NCI-H774 (cell line): Measurements from ENCODE around the gene UNC13A.

Source experiments
- DNase-seq: peaks from one replicate; lab custom pipeline; 2025; lab: John Stamatoyannopoulos, UW

Gene UNC13A

DNA sequence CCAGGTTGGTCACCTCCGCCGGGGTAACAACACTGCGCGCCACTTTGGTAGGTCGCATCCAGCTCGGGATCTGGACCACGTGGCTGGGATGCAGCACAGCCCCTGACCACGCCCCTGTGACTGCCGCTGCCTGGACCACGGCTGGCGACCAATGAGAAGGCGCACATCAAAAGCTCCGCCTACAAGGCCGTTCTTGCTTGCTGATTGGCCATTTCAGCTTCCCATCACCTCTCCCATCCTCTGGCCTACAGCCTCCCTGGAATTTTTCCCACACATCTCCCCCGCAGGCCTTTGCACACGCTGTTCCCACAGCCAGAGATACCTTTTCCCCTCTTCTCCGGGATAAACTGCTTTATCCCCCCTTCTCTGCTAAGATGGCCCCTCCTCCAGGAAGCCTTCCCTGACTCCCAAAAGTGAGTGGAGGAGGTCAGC lies 18.6 kb upstream of the UNC13A start:
- no peak for DNase-seq

- DNase-seq: no peak
These were observed 15.8 kb upstream of the UNC13A start for GRCh38 chr19:17703824-17704463.

- no peak for DNase-seq
These were observed 7.0 kb upstream of the UNC13A start for GRCh38 chr19:17695198-17695597.

- no peak for DNase-seq
These were observed 4.4 kb upstream of the UNC13A start for GRCh38 chr19:17692566-17692965.

GRCh38 chr19:17688853-17689595 lies 870 bp upstream of the UNC13A start:
- no peak for DNase-seq

GRCh38 chr19:17687141-17687856 lies 855 bp downstream of the UNC13A start:
- DNase-seq: no peak

GRCh38 chr19:17686592-17687024 lies 1.5 kb downstream of the UNC13A start:
- DNase-seq: peak; percentile 48

GRCh38 chr19:17686023-17686521 lies 2.1 kb downstream of the UNC13A start:
- no peak for DNase-seq

DNA sequence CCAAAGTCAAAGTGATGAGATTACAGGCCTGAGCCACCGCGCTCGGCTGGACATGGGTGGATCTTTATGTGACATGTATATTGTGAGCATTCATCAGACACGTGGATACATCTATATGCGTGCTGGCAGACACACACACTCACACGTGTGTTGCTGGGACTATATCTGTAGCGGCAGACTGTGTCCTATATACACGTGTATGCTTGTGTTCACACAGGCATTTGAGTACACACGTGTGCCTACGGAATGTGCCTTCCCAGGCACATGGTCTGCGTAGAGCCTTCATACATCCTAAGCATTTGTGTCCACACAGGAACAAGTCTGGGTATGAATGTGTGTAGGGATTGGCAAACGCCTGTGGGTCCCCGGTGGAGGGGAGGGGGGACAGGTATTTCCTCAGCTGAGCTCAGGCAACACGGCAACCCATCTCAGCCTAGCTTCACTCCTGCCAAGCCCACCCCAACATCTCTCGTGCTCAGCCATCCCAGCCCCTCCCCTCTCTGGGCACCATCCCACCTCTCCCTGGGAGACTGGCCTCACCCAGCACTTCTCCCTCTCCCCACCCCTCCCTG lies 2.6 kb downstream of the UNC13A start:
- DNase-seq: no peak

- DNase-seq: no peak
These were observed 3.9 kb downstream of the UNC13A start for GRCh38 chr19:17684256-17684655.

DNA sequence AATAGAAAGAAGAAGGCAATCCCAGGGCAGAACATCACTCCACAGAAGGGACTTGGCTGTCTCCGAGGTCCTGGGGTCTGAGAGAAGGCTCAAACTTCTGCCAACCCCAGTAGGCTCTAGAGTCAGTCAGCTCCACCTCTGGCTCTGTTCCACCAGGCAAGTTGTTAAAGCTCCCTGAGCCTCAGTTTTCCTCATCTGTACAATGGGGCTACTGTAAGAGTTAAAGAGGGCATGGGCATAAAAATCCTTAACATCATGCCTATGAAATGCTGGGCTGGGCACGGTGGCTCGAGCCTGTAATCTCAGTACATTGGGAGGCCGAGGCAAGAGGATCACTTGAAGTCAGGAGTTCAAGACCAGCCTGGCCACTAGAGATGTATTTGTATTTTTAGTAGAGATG lies 5.1 kb downstream of the UNC13A start:
- DNase-seq: no peak

DNA sequence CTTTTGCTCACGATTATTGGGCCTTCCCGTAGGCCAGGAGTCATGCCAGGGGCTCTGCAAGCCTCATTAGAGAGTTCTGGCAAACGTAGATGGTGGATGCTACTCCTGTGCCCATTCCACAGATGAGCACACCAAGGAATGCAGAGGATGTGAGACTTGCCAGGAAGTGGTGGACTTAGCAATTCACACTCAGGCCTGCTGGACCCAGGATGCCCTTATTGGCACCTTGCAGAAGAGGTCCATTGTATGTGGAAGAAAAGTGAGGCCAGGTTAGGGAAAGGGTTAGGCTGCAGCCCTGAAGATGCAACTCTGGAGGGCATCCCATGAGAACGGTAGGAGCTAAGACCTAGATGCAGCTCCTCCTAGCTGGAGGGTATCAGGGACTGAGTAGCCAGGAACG lies 5.9 kb downstream of the UNC13A start:
- no peak for DNase-seq

GRCh38 chr19:17681505-17682125 lies 6.5 kb downstream of the UNC13A start:
- DNase-seq: no peak

- no peak for DNase-seq
These were observed 7.9 kb downstream of the UNC13A start for GRCh38 chr19:17680230-17680722.

- no peak for DNase-seq
These were observed 8.5 kb downstream of the UNC13A start for GRCh38 chr19:17679526-17680229.

DNA sequence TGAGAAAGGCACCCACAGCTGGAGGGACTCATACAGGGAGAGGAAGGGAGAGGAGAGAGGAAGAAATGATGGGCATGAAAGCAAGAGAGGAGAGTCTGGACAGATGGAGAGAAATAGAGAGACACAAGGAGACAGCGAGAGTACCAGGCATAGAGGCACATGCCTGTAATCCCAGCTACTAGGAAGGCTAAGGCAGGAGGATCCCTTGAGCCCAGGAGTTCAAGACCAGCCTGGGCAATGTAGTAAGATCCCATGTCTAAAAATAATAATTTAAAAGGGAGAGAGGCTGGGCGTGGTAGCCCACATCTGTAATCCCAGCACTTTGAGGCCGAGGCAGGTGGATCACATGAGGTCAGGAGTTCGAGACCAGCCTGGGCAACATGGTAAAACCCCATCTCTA lies 9.3 kb downstream of the UNC13A start:
- no peak for DNase-seq

DNA sequence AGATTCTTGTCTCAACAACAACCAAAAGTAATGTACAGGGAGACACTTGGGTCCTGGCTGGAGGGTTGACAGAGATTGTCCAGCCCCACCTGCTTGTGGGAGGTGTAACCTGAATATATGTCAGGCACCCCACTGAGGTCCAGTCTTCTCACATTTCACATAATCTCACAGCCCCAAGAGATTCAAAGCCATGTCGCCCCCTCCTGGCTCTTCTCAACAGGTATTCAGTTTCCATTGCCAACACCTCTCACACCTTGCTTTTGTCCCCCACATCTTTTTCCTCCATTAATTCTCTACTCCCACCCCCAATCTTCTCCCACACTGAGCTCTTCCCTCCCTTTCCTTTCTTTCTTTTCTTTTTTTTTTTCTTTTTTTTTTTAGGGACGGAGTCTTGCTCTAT lies 11.2 kb downstream of the UNC13A start:
- no peak for DNase-seq

- DNase-seq: no peak
These were observed 11.9 kb downstream of the UNC13A start for GRCh38 chr19:17676295-17676694.

DNA sequence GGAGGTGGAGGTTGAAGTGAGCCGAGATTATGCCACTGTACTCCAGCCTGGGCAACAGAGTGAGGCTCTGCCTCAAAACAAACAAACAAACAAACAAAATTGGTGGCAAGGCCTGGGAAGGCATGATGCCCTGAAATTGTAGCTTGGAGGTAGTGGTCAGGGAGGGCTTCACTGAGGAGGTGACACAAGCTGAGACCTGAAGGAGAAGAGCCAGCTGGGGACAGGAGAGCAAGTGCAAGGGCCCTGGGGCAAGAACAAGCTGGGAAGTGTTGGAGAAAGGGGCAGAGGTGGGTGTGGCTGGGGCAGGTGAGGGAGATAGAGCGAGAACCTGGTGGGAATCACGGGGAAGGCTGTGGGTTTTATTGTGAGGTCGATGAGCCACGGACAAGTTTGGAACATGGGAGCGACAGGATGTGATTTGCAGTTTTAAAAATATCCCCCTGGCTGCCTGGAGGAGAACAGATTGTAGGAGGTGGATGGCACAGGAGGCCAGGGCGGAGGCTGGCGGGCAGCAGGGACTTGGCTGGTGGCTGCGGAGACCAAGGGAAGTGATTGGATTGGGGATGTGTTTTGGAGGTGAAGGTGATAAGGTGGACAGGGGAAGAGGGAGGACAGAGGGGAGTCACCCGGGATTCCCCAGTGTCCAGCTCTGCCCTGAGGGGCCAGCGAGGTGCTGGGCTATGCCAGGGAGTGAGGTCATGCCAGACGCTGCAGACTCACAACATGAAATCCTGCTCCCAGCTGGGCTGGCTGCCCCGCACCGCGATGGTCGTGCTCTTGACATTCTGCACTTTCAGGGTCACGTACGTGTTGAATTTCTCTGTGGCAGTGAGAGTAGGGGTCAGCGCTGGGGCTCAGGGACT lies 14.0 kb downstream of the UNC13A start:
- no peak for DNase-seq

- DNase-seq: peak; percentile 7
These were observed 16.2 kb downstream of the UNC13A start for GRCh38 chr19:17671906-17672305.
